HG03442 (cell line): ENCODE data around the gene STING1.
"Not testable (repeated sequence)": the region's sequence is repeated elsewhere in the genome, so short reads cannot be mapped to it uniquely, and the experiment has no call there.

Experiments used
- ATAC-seq: cut with Tn5 transposase; IDR thresholded peaks from one replicate; pipeline ENCODE4 v1.9.1; 2021; ENCODE audit warnings: mild to moderate bottlenecking, moderate library complexity; ENCODE audit not compliant: unreplicated experiment

Gene STING1

GRCh38 chr5:139503036-139503817, 20.7 kb upstream of the STING1 start:
- ATAC-seq, result not testable (repeated sequence)

- no peak for ATAC-seq
Measured at GRCh38 chr5:139501381-139501780, 18.8 kb upstream of the STING1 start.

- ATAC-seq, result no peak
Measured at GRCh38 chr5:139495638-139496435, 13.3 kb upstream of the STING1 start.

GRCh38 chr5:139494832-139495231, 12.3 kb upstream of the STING1 start:
- no peak for ATAC-seq

- ATAC-seq, result no peak
Measured at GRCh38 chr5:139494256-139494655, 11.7 kb upstream of the STING1 start.

- no peak for ATAC-seq
Measured at GRCh38 chr5:139492700-139493192, 10.2 kb upstream of the STING1 start.

- ATAC-seq, result no peak
Measured at GRCh38 chr5:139488260-139488659, 5.7 kb upstream of the STING1 start.

- no peak for ATAC-seq
Measured at GRCh38 chr5:139486201-139486600, 3.6 kb upstream of the STING1 start.

GRCh38 chr5:139482890-139483208, 291 bp upstream of the STING1 start:
- ATAC-seq, result not testable (repeated sequence)

GRCh38 chr5:139481580-139482049, 943 bp downstream of the STING1 start:
- ATAC-seq, result peak; percentile 25

- no peak for ATAC-seq
Measured at GRCh38 chr5:139481122-139481533, 1.4 kb downstream of the STING1 start.

GRCh38 chr5:139479729-139480128, 2.8 kb downstream of the STING1 start:
- not testable (repeated sequence) for ATAC-seq

- not testable (repeated sequence) for ATAC-seq
Measured at GRCh38 chr5:139478657-139479423, 3.7 kb downstream of the STING1 start.

- ATAC-seq, result no peak
Measured at GRCh38 chr5:139475865-139476617, 6.5 kb downstream of the STING1 start.

- no peak for ATAC-seq
Measured at GRCh38 chr5:139474890-139475791, 7.4 kb downstream of the STING1 start.

- no peak for ATAC-seq
Measured at GRCh38 chr5:139473565-139473964, 9.0 kb downstream of the STING1 start.

GRCh38 chr5:139473105-139473504, 9.5 kb downstream of the STING1 start:
- ATAC-seq, result no peak

- ATAC-seq, result no peak
Measured at GRCh38 chr5:139472386-139473030, 10.1 kb downstream of the STING1 start.

GRCh38 chr5:139470821-139471300, 11.7 kb downstream of the STING1 start, which contains the start of gene SMIM33:
Gene SMIM33, plus strand, starts transcription at chr5:139471004. Its CDS starts 118 bp downstream, at chr5:139471122.
- no peak for ATAC-seq
